ENCODE data around the gene TSKU. TPM values are rescaled to one million over a fixed set of nuclear protein-coding genes. Genes with fewer than 3 reads are reported as not detected.

The TSKU gene
- total RNA-seq, 1 donor from 2014 or later, result 7.1 TPM

DNA sequence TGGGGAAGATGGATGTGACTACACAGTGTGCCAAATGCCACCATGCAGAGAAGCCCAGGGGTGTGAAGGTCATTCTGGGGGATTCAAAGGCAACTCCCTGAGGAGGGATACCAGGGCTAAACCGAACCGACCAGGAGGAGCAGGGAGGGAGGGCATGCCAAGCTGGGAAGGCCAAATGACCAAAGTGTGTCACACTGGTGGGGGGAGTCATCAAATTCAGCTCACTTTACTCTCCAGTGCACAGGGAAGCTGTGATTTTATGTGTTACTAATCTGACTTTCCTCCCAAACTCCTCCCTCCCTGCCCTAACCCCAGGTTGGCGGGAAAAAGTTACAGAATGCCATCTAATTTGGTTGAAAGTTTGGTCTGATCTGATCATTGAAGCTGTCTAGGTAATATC is 29.7 kb upstream of the TSKU start:
- no peak for TF ChIP-seq EZH2 (IDR thresholded peaks at IDR 0.05)
- TF ChIP-seq, protein P1, sequence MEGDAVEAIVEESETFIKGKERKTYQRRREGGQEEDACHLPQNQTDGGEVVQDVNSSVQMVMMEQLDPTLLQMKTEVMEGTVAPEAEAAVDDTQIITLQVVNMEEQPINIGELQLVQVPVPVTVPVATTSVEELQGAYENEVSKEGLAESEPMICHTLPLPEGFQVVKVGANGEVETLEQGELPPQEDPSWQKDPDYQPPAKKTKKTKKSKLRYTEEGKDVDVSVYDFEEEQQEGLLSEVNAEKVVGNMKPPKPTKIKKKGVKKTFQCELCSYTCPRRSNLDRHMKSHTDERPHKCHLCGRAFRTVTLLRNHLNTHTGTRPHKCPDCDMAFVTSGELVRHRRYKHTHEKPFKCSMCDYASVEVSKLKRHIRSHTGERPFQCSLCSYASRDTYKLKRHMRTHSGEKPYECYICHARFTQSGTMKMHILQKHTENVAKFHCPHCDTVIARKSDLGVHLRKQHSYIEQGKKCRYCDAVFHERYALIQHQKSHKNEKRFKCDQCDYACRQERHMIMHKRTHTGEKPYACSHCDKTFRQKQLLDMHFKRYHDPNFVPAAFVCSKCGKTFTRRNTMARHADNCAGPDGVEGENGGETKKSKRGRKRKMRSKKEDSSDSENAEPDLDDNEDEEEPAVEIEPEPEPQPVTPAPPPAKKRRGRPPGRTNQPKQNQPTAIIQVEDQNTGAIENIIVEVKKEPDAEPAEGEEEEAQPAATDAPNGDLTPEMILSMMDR (IDR thresholded peaks at IDR 0.05), result no peak
- TF ChIP-seq EZH2phosphoT487 (IDR thresholded peaks at IDR 0.05), result no peak
- no peaks in the 10 kb centered on the region for H3K9me3 Mint-ChIP-seq
- no peaks in the 10 kb centered on the region for H3K36me3 Mint-ChIP-seq
- Histone ChIP-seq H3K79me2 (ENCODE audit: low read depth) (no peaks in the 10 kb centered on the region), H3K27ac (no peak overlapping the region), H3F3A (ENCODE audit: low read depth) (peaks cover 4% of the 10 kb centered on the region), H3K27me3 (no peaks in the 10 kb centered on the region), H2AFZ (replicated peaks) (no peak overlapping the region), H3K9ac (no peak overlapping the region), H4K20me1 (ENCODE audit: low read depth) (no peaks in the 10 kb centered on the region), H3K4me2 (no peak overlapping the region), H3K36me3 (no peaks in the 10 kb centered on the region), H3K9me3 (ENCODE audit: low read depth) (no peaks in the 10 kb centered on the region), H3K4me1 (peaks cover 10% of the 10 kb centered on the region), H3K4me3 (no peak overlapping the region)
- H3K4me3 Mint-ChIP-seq, result no peak overlapping the region
- H3K27me3 Mint-ChIP-seq (ENCODE audit: insufficient read depth, low read depth), result peaks cover 15% of the 10 kb centered on the region
- H3K27ac Mint-ChIP-seq, result peak overlapping the region; percentile 31
- peaks cover 20% of the 10 kb centered on the region for H3K4me1 Mint-ChIP-seq
- no peak for DNase-seq (ENCODE audit: low spot score)

DNA sequence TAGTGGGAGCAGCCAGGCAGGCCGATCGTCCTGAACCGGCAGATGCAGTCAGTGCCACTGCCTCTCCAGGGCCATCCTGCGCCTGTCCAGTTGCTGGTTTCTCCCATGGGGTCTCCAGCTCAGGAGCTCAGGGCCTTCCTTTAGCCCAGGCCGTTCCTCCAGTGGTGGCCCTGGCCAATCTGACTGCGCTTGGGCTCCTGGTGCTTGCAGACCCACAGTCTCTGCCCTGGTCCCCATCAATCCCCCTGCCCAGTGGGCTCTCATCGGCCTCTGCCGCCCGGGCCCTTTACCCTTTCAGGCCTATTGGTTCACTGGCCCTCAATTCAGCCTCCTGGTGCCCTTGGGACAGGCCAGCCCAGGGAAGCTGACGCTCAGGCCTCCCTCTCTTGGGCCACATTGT is 29.2 kb upstream of the TSKU start:
- H3K9me3 Mint-ChIP-seq, result no peaks in the 10 kb centered on the region
- H3K79me2 ChIP-seq (ENCODE audit: low read depth), result no peaks in the 10 kb centered on the region
- peaks cover 15% of the 10 kb centered on the region for H3K4me1 ChIP-seq
- H3K27ac ChIP-seq, result no peak overlapping the region
- H3K4me3 ChIP-seq, result no peak overlapping the region
- no peaks in the 10 kb centered on the region for H3K36me3 Mint-ChIP-seq
- no peaks in the 10 kb centered on the region for H4K20me1 ChIP-seq (ENCODE audit: low read depth)
- no peak overlapping the region for H2AFZ ChIP-seq (replicated peaks)
- H3K27ac Mint-ChIP-seq, result no peak overlapping the region
- H3K27me3 ChIP-seq, result no peaks in the 10 kb centered on the region
- TF ChIP-seq, protein P1 (IDR thresholded peaks at IDR 0.05), result no peak
- no peak for TF ChIP-seq EZH2phosphoT487 (IDR thresholded peaks at IDR 0.05)
- no peak for TF ChIP-seq EZH2 (IDR thresholded peaks at IDR 0.05)
- H3K9me3 ChIP-seq (ENCODE audit: low read depth), result no peaks in the 10 kb centered on the region
- H3K4me2 ChIP-seq, result no peak overlapping the region
- no peaks in the 10 kb centered on the region for H3K36me3 ChIP-seq
- H3K4me3 Mint-ChIP-seq, result no peak overlapping the region
- H3K4me1 Mint-ChIP-seq, result peaks cover 25% of the 10 kb centered on the region
- no peak overlapping the region for H3K9ac ChIP-seq
- DNase-seq (ENCODE audit: low spot score), result no peak
- H3K27me3 Mint-ChIP-seq (ENCODE audit: insufficient read depth, low read depth), result peaks cover 16% of the 10 kb centered on the region
- H3F3A ChIP-seq (ENCODE audit: low read depth), result peaks cover 9% of the 10 kb centered on the region

DNA sequence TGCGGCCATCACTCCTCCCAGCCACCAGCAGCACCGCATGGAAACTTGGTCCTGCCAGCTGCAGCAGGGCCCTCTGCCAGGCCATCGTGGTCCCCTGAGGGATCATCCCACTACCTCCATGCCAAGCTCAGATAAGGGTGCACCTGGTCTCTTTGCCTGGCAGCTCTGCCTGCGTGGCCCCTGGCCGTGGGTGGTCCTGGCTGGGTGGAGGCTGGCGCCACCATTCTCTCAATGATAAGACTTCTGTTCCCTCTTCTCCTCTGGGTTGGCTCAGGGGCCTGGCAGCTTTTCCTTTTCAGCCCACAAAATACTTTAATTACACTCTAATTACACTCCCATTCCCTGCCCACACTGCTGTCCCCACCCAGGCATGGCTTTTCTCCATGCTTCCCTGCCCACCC is 26.8 kb upstream of the TSKU start:
- Histone ChIP-seq H3K79me2 (ENCODE audit: low read depth) (no peaks in the 10 kb centered on the region), H3K27ac (no peak overlapping the region), H3K4me2 (no peak overlapping the region), H3K9ac (no peak overlapping the region), H2AFZ (replicated peaks) (no peak overlapping the region), H3K36me3 (no peaks in the 10 kb centered on the region), H4K20me1 (ENCODE audit: low read depth) (no peaks in the 10 kb centered on the region), H3K4me1 (peaks cover 39% of the 10 kb centered on the region), H3K9me3 (ENCODE audit: low read depth) (no peaks in the 10 kb centered on the region), H3K4me3 (no peak overlapping the region), H3F3A (ENCODE audit: low read depth) (peaks cover 24% of the 10 kb centered on the region), H3K27me3 (peaks cover under 1% of the 10 kb centered on the region)
- no peak for DNase-seq (ENCODE audit: low spot score)
- TF ChIP-seq EZH2 (IDR thresholded peaks at IDR 0.05) (no peak), EZH2phosphoT487 (IDR thresholded peaks at IDR 0.05) (no peak)
- TF ChIP-seq, protein P1 (IDR thresholded peaks at IDR 0.05), result no peak
- H3K27ac Mint-ChIP-seq, result no peak overlapping the region
- peaks cover 45% of the 10 kb centered on the region for H3K4me1 Mint-ChIP-seq
- no peaks in the 10 kb centered on the region for H3K36me3 Mint-ChIP-seq
- H3K9me3 Mint-ChIP-seq, result no peaks in the 10 kb centered on the region
- H3K27me3 Mint-ChIP-seq (ENCODE audit: insufficient read depth, low read depth), result peaks cover 12% of the 10 kb centered on the region
- no peak overlapping the region for H3K4me3 Mint-ChIP-seq
